HG02642 (cell line): ENCODE measurements around the gene THAP12.

Experiments used
- ATAC-seq: cut with Tn5 transposase; IDR thresholded peaks from one replicate; pipeline ENCODE4 v1.9.1; 2021; ENCODE audit warnings: mild to moderate bottlenecking; ENCODE audit not compliant: unreplicated experiment, poor library complexity

The THAP12 gene

DNA sequence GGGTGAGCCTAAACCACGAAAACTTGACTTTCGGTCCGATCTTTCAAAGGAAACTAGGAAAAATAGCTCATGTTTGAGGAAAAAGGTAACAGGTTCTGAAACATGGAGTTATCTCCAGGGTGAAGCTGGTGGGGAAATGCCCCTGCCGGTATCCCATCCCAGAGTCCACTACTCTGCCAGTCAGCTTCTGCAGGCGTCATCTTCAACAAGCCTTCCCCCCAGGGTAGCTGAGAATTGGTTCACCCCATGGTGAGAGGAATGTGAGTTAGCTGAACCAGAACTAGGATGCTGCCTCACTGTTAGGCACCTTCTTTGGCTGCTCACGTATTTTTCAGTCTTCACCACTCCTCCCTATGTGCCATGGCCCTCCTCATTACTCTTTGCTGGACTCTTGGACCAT lies 1.3 kb upstream of the THAP12 start:
- ATAC-seq: no peak

DNA sequence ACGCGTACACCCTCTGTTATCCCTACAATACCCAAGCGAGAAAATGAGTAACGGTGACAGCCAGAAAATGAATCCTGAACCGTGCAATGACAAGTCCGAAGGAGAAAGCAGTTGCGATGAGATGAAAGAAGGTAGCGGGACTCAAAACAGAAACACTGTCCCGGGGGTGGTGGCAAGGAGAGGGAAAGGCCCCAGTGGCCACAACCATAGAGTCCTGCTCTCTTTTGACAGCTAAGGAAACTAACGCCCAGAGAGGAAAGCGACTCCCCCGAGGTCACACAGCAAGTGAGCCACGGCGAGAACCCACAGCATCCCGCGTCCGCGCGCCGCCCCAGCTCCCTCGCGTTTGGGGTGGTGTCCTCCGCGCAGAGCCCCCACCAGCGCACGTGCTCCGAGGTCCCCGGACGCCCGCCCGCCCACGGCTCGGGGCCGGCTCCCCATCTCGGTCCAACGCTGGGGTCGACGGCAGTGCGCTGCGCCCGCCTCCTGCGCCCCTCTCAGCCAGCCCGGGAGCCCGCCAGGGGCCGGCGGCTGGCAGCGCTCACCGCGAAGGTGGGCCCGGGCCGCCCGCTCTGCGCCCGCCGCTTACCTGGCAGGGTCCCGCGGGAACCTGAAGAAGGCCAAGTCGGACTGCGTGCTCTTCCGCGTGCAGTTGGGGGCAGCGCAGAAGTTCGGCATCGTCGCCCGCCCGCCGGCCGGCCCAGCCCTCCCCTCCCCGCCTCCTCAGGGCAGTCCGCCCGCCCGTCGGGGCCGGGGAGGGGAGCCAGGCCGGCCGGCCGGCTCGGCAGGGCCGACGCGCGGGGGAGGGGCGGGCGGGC lies 564 bp downstream of the THAP12 start:
- peak; percentile 22 for ATAC-seq

DNA sequence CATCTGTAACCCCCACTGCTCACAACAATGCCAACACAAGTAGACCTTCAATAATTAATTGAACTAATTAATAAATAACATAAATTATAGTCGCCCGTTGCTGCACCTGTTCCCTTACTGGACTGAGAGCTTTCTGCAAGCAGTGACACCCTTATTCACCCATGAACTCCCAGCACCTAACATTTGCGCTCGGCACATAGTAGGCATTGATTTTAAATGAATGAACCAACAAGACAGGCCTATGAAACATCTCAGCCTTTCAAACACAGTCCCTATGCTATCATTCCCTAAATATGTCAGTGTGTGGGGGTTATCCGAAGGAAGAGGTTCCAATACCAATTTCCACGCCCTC lies 1.1 kb downstream of the THAP12 start:
- no peak for ATAC-seq

GRCh38 chr11:76376746-76377558 lies 4.0 kb downstream of the THAP12 start:
- no peak for ATAC-seq

DNA sequence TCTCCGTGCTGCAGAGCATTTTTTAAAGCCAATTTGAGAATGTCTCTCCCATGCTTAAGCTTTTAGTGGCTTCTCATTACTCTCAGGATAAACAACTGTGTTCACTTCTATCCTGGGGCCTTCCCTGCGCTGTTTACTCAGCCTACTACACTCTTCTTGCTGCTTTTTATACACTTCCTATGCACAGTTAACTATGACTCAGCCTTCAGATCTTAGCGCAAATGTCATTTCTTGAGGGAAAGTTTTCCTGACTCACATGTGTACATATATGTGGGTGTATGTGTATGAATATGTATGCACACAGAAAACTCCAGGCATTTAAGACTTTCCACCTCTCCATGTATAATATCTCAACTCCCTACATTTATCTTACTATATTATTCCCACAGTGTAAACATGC lies 9.8 kb downstream of the THAP12 start:
- peak; percentile 63 for ATAC-seq

DNA sequence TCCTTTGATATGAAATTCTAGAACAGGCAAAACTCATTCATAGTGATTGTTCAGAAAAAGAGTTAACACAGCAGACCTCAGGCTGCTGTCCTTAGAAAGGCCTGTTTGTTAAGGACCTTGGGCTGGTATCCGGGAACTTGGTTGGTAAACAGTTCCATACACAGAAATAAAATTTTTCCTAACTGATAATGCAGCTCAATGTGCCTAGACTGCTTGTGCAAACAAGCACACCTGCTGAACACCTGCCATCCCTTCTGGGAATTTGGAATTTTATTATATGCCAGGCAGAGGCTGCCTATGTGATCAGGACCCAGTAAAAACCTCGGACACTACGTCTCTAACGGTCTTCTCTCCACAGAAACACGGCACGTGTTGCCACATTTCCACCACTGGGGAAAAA lies 11.5 kb downstream of the THAP12 start:
- ATAC-seq: no peak

DNA sequence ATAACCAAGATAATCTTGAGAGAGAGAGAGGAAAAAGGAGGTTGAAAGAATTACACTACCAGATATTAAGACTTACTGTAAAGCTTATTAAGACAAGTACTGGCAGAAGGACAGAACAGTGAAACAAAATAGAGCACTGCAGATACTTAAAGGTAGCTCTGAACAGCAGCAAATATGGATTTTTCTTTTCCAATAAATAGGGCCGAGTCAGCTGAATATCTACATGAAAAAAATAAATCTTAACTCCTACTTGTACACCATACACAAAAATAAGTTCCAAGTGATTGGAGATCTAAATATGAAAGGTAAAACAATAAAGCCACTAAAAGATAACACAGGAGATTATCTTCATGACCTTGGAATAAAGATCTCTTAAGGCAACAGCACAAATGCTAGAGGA lies 12.4 kb downstream of the THAP12 start:
- ATAC-seq: no peak

DNA sequence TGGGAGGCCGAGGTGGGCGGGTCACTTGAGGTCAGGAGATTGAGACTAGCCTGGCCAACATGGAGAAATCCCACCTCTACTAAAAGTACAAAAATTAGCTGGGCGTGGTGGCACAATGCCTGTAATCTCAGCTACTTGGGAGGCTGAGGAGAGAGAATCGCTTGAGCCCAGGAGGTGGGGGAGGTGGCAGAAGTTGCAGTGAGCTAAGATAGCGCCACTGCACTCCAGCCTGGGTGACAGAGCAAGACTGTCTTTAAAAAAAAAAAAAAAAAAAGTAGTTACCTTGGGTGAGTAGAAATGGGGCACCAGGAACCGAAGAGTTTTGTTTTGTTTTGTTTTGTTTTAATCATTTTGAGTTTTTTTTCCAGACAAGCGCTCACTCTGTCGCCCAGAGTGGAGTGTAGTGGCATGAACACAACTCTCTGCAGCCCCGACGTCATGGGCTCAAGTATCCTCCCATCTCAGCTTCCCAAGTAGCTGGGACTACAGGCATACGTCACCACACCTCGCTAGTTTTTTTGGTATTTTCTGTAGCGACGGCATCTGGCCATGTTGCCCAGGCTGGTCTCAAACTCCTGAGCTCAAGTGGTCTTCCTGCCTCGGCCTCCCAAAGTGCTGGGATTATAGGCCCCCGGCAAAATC lies 15.8 kb downstream of the THAP12 start:
- no peak for ATAC-seq

DNA sequence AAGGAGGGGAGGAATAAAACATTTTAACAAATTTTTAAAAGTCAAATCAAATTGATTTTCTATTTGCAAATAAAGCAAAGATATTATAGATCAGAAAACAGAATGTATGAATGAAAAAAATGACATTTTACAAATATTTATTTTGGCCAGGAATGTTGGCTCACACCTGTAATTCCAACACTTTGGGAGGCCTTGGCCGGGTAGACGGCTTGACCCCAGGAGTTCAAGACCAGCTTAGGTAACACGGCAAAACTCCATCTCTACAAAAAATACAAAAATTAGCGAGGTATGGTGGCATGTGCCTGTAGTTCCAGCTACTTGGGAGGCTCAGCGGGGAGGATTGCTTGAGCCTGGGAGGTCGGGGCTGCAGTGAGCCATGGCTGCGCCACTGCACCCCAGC lies 18.2 kb downstream of the THAP12 start:
- ATAC-seq: no peak

GRCh38 chr11:76361776-76362175 lies 19.2 kb downstream of the THAP12 start:
- no peak for ATAC-seq

GRCh38 chr11:76361374-76361773 lies 19.6 kb downstream of the THAP12 start:
- no peak for ATAC-seq

DNA sequence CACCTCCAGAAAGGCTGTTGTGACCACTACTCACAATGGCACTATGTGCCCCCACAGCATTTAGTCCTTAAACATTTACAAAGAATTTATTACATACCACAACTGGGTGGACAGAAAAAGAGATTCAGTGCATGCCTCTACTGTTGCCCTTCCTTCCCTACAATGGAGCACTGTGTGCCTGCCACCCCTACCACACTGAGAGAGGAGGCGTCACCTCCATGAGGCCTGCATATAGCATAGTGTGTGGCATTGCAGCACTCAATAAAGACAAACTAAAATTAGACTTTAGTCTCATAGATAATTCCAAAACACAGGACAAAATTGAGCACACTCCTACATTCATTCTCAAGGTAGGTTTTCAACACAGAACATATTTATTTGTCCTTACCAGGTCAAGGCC lies 25.8 kb downstream of the THAP12 start:
- ATAC-seq: no peak

DNA sequence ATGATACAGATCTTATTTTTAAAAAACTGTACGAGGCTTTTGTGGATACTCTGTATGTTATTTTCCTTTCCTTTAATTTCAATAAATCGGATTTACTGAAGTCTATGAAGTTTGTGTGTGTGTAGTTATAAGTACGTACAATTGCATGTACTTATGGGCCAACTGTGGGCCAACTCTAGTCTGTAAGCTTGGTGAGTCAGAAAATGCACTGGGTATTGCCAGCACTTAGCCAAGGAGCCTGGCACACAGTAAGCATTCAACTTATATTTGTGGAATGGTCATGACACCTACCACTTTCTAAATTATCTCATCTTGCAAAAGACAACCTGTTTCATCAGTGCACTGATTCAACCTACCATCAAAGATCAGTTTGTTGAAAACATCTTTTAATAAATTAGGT lies 32.6 kb downstream of the THAP12 start:
- no peak for ATAC-seq

DNA sequence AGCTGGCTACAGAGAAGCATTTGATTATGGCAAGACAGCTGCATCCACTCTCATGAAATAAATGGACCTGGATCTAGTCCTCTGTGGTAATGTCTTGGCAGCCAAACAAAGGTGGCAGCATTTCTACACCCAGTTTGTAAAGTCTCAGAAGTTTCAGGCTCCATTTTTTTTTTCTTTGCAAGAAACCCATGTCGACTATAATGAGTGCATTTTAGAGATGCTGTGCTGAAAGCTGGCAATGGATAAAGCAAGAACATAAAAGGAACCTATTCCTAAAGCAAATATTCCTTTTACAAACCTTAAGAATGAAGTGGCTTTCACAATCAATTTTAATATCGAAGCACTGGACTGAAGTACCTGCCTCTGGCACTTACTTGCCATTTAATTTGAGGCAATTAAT lies 33.5 kb downstream of the THAP12 start:
- ATAC-seq: no peak

DNA sequence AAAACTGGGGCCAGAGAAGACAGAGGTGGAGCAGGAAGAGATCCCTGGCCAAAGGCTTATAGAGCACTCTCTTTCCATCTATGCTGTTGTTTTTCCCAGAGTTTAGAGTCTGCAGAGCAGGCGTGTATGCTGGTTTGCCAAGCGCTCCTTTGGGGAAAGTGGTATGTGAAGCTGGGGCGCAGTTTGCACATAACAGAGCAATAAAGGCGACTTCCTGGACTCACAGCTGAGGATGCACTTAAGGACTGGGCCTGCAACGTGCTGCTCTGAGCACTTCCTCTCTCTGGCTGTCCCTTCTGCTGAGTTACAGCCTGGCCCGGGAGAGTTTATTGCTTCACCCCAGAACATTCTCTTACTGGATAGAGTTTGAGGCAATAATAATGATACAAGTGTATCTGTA lies 41.7 kb downstream of the THAP12 start:
- no peak for ATAC-seq

GRCh38 chr11:76337923-76338322 lies 43.0 kb downstream of the THAP12 start:
- no peak for ATAC-seq

GRCh38 chr11:76337469-76337868 lies 43.5 kb downstream of the THAP12 start:
- ATAC-seq: no peak

GRCh38 chr11:76336597-76336996 lies 44.3 kb downstream of the THAP12 start:
- ATAC-seq: no peak

DNA sequence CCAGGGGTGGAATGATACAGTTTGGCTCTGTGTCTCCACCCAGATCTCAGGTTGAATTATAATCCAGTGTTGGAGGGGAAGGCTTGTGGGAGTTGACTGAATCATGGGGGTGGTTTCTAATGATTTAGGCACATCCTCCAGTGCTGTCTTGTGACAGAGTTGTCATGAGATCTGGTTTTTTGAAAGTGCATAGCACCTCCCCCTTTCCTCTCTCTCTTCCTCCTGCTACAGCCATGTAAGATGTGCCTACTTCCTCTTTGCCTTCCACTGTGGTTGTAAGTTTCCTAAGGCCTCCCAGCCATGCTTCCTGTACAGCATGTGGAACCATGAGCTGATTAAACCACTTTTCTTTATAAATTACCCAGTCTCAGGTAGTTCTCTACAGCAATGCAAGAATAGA lies 45.1 kb downstream of the THAP12 start:
- no peak for ATAC-seq

DNA sequence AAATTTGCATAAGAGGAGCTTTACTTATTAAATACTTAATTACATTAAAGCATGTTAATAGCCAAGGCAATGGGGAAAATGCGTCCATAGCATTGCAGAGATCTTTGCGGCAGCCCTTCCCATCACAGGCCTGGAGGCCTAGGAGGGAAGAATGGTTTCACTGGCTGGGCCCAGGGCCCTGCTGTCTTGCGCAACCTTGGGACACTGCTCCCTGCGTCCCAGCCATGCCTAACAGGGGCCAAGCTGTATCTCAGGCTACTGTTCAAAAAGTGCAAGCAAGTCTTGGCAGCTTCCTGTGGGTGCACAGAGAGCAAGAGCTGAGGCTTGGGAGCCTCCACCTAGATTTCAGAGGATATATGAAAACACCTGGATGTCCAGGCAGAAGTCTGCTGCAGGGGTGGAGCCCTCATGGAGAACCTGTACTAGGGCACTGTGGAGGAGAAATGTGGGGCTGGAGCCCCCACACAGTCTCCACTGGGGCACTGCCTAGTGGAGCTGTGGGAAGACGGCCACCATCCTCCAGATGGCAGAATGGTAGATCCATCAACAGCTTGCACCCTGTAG lies 46.0 kb downstream of the THAP12 start:
- ATAC-seq: no peak

GRCh38 chr11:76330651-76331050 lies 50.3 kb downstream of the THAP12 start:
- no peak for ATAC-seq
